ENCODE measurements around the gene GAK.

GAK gene

GRCh38 chr4:823176-823760, 108.8 kb downstream of the GAK start:
- TF ChIP-seq CTCF (IDR thresholded peaks at IDR 0.05; ENCODE audit: insufficient read depth, low read depth, low read length, missing control alignments) = no peak
- no peak for DNase-seq (ENCODE audit: low read depth)
- no peak overlapping the region for H3K4me3 ChIP-seq (ENCODE audit: low read length)

DNA sequence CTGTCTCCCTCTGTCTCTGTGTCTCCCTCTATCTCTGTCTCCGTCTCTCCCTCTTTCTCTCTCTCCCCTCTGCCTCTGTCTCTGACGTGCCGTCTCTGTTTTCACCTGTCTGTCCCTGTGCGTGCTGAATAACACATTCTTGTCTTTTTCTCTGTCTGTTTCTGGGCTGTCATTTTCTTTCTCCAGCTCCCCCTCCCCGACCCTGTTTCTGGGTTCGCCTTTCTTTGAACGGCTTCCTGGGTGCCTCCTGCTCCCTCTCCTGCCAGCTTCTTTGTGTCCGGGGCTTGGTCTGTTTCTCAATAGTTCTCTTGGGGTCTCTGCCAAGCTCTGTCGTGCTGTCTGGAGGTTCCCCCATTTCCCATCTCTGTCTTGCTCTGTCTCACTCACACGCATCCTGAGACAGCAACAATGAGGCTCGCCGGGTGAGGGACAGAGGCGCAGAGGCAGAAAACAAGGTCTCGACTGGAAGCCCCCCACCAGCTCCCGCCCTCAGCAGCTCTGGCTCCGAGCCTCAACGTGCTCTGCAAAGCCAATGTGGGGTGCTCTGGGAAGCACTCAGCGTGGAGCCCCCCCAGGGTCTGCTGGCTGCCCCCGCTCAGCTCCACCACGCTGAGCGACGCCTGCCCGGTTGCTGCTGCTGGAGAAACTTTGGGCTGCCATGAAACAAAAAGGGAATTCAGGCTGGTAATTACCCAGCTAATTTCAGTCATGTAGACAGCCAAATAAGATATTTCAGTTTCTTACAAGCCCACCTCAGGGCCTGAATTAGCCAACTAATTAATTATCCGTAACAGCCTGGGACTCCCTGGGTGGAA, 109.5 kb downstream of the GAK start:
- no peak overlapping the region for H3K4me3 ChIP-seq (ENCODE audit: low read length)
- no peak for DNase-seq (ENCODE audit: low read depth)
- no peak for TF ChIP-seq CTCF (IDR thresholded peaks at IDR 0.05; ENCODE audit: insufficient read depth, low read depth, low read length, missing control alignments)

GRCh38 chr4:821631-822030, 110.5 kb downstream of the GAK start:
- H3K4me3 ChIP-seq (ENCODE audit: low read length) = no peak overlapping the region
- no peak for TF ChIP-seq CTCF (IDR thresholded peaks at IDR 0.05; ENCODE audit: insufficient read depth, low read depth, low read length, missing control alignments)
- no peak for DNase-seq (ENCODE audit: low read depth)

- DNase-seq (ENCODE audit: low read depth) = no peak
- TF ChIP-seq CTCF (IDR thresholded peaks at IDR 0.05; ENCODE audit: insufficient read depth, low read depth, low read length, missing control alignments) = no peak
- H3K4me3 ChIP-seq (ENCODE audit: low read length) = no peak overlapping the region
Observed at GRCh38 chr4:821181-821591, 110.9 kb downstream of the GAK start.

DNA sequence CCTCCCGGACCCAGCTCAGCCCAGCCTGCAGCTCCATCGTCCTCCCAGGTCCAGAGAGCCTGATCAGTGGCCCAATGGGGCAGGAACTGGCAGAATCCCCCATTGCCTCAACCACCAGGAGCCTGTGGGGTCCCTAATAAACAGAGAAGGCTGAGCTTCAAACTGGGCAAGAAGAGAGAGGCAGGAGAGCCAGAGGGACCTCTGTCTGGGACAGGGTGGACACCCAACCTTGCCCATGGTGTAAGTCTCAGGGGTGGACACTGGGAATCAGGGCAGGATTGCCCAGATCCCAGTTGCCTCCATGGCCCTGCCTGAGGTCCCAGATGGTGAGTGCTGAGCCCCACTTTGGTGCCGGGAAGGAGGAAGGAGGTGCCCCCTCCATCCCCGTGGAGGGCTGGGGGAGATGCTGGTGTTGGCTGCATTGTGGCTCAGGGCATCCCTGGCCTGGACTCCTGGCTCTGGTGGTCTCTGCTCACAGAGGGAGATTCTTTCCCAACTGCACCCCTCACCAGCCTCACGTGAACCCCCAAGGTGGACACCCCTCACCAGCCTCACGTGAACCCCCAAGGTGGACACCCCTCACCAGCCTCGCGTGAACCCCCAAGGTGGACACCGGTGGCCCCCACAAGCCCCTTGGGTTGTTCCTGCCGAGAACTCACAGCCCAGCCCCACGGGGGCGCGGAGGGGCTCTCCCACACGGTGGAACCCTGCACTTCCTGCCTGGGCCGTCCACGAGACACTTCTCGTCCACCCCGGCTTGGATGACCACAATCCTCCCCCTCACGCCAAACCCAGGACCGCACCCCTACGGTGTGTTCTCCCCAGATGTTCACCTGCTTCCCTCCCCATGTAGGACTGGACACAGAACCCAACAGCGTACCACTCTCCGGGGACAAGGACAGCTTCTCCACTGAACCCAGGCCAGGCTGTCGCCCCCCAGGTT, 111.6 kb downstream of the GAK start:
- H3K4me3 ChIP-seq (ENCODE audit: low read length) = no peak overlapping the region
- no peak for TF ChIP-seq CTCF (IDR thresholded peaks at IDR 0.05; ENCODE audit: insufficient read depth, low read depth, low read length, missing control alignments)
- no peak for DNase-seq (ENCODE audit: low read depth)

DNA sequence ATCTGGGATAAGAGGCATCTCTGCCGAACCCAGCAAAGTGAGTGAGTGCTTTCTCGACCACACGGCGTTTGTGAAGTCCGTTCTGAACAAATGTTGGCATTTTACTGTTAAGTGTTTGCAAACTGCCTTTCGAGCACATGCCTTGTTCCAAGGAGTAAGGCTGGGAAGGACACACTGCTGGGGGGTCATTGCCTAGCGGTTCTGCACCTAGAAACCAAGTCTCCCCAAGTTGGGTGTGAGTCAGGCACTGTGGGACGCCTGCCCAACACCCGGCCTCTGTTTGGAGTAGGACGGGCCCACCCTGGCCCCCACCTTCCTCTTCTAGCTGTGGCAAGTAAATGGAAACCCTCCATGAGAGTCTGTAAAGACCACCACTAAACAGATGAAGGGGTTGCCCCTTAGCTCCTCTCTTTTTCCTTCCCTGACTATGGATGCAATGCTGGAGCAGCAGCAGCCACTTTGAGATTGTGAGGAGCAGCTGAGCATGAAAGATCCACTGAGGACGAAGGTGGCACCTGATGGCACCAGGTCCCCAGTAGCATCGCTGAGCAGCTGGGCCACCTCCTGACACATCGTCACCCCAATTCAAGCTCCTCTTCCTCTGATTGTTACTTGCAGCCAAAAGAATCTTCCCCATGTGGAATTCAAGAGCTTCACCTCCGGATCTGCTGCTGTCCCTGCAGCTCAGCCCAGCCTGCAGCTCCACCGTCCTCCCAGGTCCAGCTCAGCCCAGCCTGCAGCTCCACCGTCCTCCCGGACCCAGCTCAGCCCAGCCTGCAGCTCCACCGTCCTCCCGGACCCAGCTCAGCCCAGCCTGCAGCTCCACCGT, 112.5 kb downstream of the GAK start:
- no peak for TF ChIP-seq CTCF (IDR thresholded peaks at IDR 0.05; ENCODE audit: insufficient read depth, low read depth, low read length, missing control alignments)
- no peak for DNase-seq (ENCODE audit: low read depth)
- H3K4me3 ChIP-seq (ENCODE audit: low read length) = no peak overlapping the region

All from epithelial cell of esophagus (primary cell).